GM20000 (cell line): ENCODE measurements around the gene EVA1C.

Experiments
- DNase-seq: peaks from one replicate; pipeline ENCODE4 v3.0.0; 2012; ENCODE audit warnings: low spot score
- CTCF ChIP-seq: IDR thresholded peaks from 2 replicates; pipeline ENCODE4 v1.5.1; 2012; ENCODE audit warnings: mild to moderate bottlenecking, control low read depth; ENCODE audit errors: extremely low read depth, missing control alignments

The EVA1C gene

GRCh38 chr21:32381571-32381970 is 30.9 kb upstream of the EVA1C start:
- no peak for TF ChIP-seq CTCF
- no peak for DNase-seq

- DNase-seq = no peak
Measured at GRCh38 chr21:32382108-32382644, 30.3 kb upstream of the EVA1C start.

GRCh38 chr21:32383812-32384211 is 28.7 kb upstream of the EVA1C start:
- no peak for TF ChIP-seq CTCF
- no peak for DNase-seq

More at GRCh38 chr21:32382108-32382644, 30.3 kb upstream of the EVA1C start:
- TF ChIP-seq CTCF = no peak

GRCh38 chr21:32386195-32386870 is 26.2 kb upstream of the EVA1C start:
- no peak for DNase-seq
- TF ChIP-seq CTCF = no peak

DNA sequence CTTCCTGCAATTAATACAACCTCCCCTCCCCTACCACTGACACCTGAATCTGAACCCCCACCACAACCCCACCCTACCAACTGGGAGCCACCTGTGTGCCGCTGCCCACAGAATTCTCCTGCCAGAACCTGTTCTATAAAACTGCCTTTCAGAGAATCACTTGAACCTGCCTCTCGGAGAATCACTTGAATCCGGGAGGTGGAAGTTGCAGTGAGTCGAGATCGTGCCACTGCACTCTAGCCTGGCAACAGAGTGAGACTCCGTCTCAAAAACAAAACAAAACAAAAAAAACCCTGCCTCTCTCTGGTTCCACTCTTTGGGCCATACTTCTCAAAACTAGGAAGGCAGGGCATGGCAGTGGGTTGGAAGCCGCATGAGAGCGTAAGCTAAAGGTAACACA is 25.4 kb upstream of the EVA1C start:
- no peak for TF ChIP-seq CTCF
- no peak for DNase-seq

GRCh38 chr21:32388306-32388705 is 24.2 kb upstream of the EVA1C start:
- DNase-seq = no peak

More at GRCh38 chr21:32388306-32388705, 24.2 kb upstream of the EVA1C start:
- TF ChIP-seq CTCF = no peak
